Mesodermal cell (in vitro differentiated cells): ENCODE measurements around the gene PRRT1B.

ENCODE experiments used
- H3K27ac ChIP-seq: 2 replicates; pipeline ENCODE4 v1.7.0; 2013; ENCODE audit warnings: mild to moderate bottlenecking, low read depth, low read length, moderate library complexity; ENCODE audit not compliant: severe bottlenecking
- H3K36me3 ChIP-seq: 2 replicates; pipeline ENCODE4 v1.7.1; 2013; ENCODE audit warnings: mild to moderate bottlenecking, low read length, moderate library complexity; ENCODE audit not compliant: control insufficient read depth, insufficient read depth
- H3K4me1 ChIP-seq: one replicate; pipeline ENCODE4 v1.7.1; 2013; ENCODE audit warnings: mild to moderate bottlenecking, low read length; ENCODE audit not compliant: insufficient read depth, control insufficient read depth, poor library complexity, severe bottlenecking
- H3K4me3 ChIP-seq: 2 replicates; pipeline ENCODE4 v1.7.0; 2013; ENCODE audit warnings: low read length, control low read depth, mild to moderate bottlenecking; ENCODE audit not compliant: insufficient read depth, poor library complexity, severe bottlenecking; ENCODE audit errors: extremely low read depth
- H3K9me3 ChIP-seq: 2 replicates; pipeline ENCODE4 v1.7.1; 2013; ENCODE audit warnings: mild to moderate bottlenecking, low read length, moderate library complexity; ENCODE audit not compliant: control insufficient read depth
- WGBS, 2 experiments: methylation state at CpG; one replicate each; pipeline ENCODE4 v1.1.5; 2013; ENCODE audit warnings: missing lambda C conversion rate in 2 of 2; ENCODE audit not compliant: insufficient coverage in 2 of 2; 5-methylcytosine and 5-hydroxymethylcytosine counted together

PRRT1B gene

DNA sequence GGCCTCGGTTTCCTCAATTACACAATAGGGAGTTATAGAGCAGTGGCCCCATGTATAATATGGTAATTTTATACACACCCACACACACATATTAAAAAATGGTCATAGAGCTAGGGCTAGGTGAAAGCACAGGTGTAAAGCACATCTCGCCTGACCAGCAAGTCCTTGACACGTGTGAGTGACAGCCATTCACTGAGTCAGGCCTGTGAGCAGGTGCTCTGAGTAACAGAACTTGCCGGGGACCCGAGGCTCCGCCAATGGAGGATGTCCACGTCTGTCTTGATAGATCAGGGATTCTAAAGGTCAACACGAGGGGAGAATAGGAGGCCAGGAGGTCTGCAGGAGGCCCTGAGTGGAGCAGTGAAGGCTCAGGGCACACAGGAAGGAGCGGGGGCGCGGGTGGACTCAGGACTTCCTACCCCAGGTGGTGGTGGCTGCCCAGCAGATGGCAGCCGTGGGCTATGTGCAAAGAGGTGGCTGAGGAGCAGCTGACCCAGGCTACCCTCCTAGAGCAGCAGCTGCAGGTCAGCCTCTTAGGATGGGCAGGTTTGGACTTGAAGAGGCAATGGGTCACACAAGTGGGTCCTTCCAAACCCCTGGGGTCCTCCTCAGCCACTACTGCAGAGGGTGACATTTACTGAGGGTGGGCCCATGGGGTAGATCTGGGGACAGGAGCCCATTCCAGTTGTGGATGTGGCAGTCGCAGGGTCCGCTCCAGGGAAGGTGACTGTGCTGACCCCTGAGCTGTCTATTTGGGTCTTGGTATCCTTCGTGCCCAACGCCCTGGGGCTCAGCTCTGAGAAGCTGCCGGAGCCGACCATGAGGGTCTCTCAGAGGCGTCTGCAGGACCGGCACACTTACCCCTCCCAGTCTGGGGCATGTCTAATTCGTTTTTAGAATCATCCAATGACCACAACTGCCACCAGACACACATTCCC is 45.9 kb downstream of the PRRT1B start:
- Histone ChIP-seq H3K36me3 (peaks cover 70% of the 10 kb centered on the region), H3K4me1 (peaks cover 11% of the 10 kb centered on the region), H3K9me3 (no peaks in the 10 kb centered on the region), H3K4me3 (no peak overlapping the region), H3K27ac (no peak overlapping the region)
- WGBS, 2 experiments, result 81 to 84% methylated on average over 19 to 20 of the region's 21 CpGs

DNA sequence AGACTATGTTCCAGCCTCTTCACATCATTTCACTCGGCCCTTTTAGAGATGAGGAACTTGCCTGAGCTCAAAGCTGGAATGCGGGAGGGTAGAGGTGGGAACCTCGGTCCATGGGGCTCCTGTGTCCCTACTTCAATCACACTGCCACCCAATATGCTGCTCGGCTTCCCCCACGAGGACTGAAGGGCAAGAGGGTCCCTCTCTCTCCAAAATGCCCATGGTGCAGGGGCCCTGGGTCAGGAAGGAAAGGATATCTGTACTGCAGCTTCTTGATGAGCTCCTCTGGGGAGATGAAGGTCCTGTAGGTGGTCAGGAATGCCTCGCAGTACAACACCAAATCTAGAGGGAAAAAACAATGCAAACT is 46.5 kb downstream of the PRRT1B start:
- Histone ChIP-seq H3K36me3 (peaks cover 77% of the 10 kb centered on the region), H3K9me3 (no peaks in the 10 kb centered on the region), H3K4me3 (no peak overlapping the region), H3K27ac (no peak overlapping the region), H3K4me1 (peaks cover 11% of the 10 kb centered on the region)
- 100% methylated on average over 1 of the region's 6 CpGs; no CpG with 5 or more reads in 1 of the 2 experiments for WGBS, 2 experiments

DNA sequence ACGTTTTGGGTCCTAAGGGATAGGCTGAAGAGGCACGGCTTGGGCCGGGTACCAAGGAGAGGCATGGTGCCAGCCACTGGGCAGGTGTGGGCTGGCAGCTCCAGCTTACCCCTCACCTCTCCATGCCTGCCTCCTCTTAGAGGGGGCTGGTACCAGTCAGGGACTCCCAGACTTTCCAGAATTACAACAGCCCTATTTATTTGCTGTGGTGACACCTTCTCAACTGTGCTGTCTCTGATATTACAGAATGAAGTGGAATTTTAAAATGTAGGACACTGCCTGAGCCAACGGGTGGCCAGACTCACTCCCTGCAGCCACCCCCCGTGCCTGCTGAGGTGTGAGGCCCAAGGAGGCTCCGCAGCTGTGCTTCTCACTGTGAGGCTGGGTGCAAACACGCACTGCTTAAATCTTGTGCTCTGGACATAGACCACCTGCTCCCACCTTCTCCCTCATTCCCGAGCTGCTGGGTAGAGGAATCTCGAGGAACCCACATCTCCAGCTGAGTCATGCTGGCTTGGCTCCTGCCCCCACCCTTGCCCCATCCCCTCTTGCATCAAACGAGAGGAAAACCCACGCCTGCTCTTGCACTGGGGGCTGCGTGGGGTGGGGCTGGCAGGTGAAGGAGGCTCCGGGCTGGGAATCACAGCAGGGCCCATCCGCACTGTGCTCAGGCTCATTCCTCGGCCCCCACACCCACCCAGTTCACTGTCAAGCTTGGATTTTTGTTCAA is 47.9 kb downstream of the PRRT1B start:
- H3K27ac ChIP-seq, result no peak overlapping the region
- WGBS, 2 experiments, result 96% methylated on average over 9 to 10 of the region's 15 CpGs
- H3K4me1 ChIP-seq, result peaks cover 11% of the 10 kb centered on the region
- H3K9me3 ChIP-seq, result no peaks in the 10 kb centered on the region
- no peak overlapping the region for H3K4me3 ChIP-seq
- H3K36me3 ChIP-seq, result peaks cover 80% of the 10 kb centered on the region

DNA sequence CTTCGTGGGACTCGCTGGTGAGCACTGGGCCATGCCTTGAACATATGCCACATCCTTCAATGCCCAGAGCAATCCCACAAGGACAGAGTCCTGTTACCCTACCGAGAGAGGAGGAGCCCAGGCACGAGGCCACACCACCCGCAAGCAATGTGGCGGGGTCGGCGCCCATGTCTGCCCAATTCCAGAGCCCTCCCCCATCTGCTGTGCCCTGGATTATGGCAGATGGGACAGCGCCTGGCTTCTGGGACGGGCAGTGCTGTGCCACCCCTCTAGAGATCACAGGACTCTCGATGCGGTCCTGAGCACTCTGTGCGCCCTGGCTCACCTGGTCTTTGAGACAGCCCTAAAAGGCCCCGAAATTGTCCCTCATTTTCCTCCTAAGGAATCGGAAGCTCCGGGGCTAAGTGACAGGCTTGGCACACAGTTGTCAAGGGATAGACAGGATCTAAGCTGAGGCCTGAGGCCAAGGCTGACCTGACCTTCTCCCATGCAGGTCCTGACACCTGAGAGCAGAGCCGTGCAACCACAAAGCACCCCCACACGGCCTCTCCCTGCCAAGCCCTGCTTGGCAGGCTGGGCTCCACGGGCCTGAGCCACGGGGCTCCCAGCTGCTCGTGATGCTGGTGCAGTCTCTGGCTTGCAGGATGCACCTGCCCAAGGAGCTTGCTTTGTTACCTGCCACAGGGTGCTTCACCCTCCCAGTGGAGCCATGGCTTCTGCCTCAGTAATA is 48.8 kb downstream of the PRRT1B start:
- Histone ChIP-seq H3K9me3 (no peaks in the 10 kb centered on the region), H3K4me1 (peaks cover 11% of the 10 kb centered on the region), H3K27ac (no peak overlapping the region), H3K36me3 (peaks cover 79% of the 10 kb centered on the region), H3K4me3 (no peak overlapping the region)
- 93 to 95% methylated on average over 18 to 19 of the region's 21 CpGs for WGBS, 2 experiments

DNA sequence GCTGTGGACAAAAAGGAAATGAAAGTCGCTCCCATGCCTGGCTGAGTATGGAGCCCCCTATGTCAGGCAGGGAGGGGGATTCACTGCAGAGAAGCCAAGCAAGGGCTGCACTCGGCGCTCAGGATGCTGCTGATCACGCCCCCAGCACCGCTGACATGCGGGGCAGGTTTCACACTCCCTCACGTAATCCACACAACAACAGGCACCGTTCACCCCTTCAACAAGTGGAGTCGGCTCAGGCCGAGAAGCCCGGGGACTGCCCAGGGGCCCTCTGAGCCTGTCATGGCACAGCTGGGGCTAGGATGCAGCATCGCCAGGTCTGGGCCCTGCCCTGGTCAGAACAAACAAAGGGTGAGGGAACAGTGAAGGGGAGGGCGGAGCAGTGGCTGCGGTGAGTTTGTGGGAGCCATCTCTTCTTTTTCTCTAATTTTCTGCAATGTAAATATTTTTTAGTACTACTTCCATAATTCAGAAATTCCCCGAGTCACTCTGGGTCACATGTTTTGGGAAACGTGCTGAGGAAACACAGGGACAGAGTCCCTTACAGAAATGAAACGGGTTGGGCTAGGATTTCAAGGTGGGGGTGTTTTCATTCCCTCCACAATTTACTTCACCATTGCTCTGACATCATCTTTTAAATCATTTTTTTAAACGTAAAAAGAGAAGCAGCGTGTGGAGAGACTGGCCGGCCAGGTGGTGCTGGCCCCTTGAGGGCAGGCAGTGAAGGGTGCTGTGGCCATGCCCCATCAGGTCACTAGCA is 49.8 kb downstream of the PRRT1B start:
- H3K4me3 ChIP-seq, result no peak overlapping the region
- H3K4me1 ChIP-seq, result peaks cover 11% of the 10 kb centered on the region
- no peaks in the 10 kb centered on the region for H3K9me3 ChIP-seq
- H3K27ac ChIP-seq, result no peak overlapping the region
- H3K36me3 ChIP-seq, result peaks cover 80% of the 10 kb centered on the region
- WGBS, 2 experiments, result 85 to 97% methylated on average over 7 to 9 of the region's 20 CpGs

DNA sequence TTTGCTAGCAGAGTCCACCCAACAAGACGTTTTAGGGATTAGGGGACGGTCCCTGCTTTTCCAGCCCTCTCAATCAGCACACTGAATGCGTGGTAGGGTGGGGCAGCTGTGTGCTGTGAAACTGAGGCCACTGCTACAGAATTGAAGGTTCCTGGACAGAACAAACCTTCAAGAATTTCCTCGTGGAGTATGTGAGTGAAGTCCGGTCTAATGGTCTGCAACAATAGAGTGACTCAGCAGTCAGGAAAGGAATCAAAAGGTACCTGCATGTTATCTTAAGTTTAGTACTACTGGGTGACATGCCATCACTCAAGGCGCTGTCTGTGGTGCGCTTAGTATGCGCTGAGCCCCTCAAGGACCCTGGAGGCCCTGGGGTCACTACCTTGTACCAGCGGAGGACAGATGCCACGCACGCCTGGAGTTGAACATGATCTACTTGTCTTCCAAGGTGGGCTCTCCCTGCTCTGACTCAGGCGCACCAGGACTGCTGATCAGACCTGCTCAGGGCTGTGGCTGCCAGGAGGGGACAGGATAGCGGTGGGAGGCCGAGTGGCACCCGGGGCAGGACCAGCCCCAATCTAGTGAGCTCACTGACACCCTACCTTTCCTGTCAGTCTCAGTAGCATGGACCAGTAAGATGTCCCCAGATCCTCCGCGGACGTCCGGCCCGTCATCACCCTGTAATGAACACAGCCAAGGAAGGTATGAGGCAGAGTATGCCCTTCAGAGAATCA is 50.5 kb downstream of the PRRT1B start:
- Histone ChIP-seq H3K36me3 (peaks cover 79% of the 10 kb centered on the region), H3K27ac (no peak overlapping the region), H3K4me3 (no peak overlapping the region), H3K9me3 (no peaks in the 10 kb centered on the region), H3K4me1 (peaks cover 11% of the 10 kb centered on the region)
- 93 to 96% methylated on average over 15 to 18 of the region's 20 CpGs for WGBS, 2 experiments

DNA sequence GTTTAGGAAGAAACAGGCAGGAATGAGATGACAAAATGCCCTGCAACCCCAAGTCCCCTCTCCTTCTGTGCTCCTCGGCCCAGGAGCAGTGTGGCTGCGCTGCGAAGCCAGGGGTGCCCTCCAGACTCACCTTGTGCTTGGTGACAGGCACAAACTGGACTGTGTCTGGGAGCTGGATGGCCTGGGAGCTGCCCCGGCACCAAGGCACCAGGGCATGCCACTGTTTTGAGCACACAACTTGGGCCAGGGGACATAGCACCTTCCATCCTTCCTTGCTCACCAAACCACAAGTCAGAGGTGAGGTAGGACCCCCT is 51.1 kb downstream of the PRRT1B start:
- Histone ChIP-seq H3K4me3 (no peak overlapping the region), H3K27ac (no peak overlapping the region), H3K9me3 (no peaks in the 10 kb centered on the region), H3K36me3 (peaks cover 79% of the 10 kb centered on the region), H3K4me1 (peaks cover 11% of the 10 kb centered on the region)
- WGBS, 2 experiments, result 95 to 100% methylated on average over 4 of the region's 4 CpGs

DNA sequence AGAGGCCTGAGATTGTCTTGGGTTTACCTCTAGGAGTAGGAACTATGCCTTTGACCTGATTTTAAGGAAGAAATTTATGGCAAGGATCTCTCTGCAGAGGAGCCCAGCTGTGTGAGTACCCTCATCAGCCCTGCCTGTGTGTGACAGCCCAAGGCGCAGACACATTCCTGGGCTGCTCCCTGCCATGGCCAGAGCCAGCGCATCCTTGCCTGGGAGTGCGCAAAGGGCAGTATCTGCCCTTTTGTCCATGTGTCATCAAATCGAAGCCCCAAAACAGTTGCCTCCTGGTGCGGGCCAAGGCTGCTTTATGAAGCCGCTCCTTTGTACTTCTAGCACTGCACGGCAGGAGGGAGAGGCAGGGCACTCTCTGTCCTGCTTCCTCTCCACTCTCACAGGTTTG is 51.9 kb downstream of the PRRT1B start:
- Histone ChIP-seq H3K27ac (no peak overlapping the region), H3K36me3 (peaks cover 81% of the 10 kb centered on the region), H3K9me3 (no peaks in the 10 kb centered on the region), H3K4me1 (peaks cover 4% of the 10 kb centered on the region), H3K4me3 (no peak overlapping the region)
- 89 to 91% methylated on average over 7 of the region's 7 CpGs for WGBS, 2 experiments

DNA sequence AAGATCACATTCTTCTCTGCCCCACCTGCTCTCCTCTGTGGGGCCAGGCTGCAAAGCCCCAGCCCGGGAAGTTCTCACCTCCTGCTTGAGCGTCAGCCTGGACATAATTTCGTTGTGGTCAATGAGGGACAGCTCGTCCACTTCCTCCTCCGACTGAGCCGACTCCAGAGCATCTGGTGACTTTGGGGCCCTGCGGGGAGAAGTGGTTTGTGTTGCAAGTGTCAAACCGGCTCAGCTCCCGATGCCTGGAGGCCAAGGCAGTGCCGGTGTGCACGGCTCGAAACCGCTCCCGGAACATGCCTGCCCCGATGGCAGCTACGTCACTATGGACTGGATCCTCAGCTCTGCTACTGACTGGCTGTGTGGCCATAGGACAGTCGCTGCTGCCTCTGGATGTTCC is 52.8 kb downstream of the PRRT1B start:
- H3K27ac ChIP-seq, result no peak overlapping the region
- peaks cover 89% of the 10 kb centered on the region for H3K36me3 ChIP-seq
- H3K4me1 ChIP-seq, result no peaks in the 10 kb centered on the region
- no peak overlapping the region for H3K4me3 ChIP-seq
- H3K9me3 ChIP-seq, result no peaks in the 10 kb centered on the region
- 92 to 95% methylated on average over 14 to 17 of the region's 17 CpGs for WGBS, 2 experiments
